Astrocyte of the spinal cord (primary cell): ENCODE data around the gene PDZD2.

Experiments
- DNase-seq: peaks from one replicate; pipeline ENCODE4 v3.0.0; 2011; ENCODE audit warnings: low read depth, low spot score
- H3K4me3 ChIP-seq: 2 replicates; pipeline ENCODE4 v1.5.1; 2011; ENCODE audit warnings: low read depth, mild to moderate bottlenecking, low read length, moderate library complexity
- in situ Hi-C: cut with HindIII; loops from 2 replicates; pipeline ENCODE4 v1.10.0; 2017; ENCODE audit warnings: low sequenced_read_pairs
- TF ChIP-seq, protein P1 (sequence below): IDR thresholded peaks from 2 replicates; pipeline ENCODE4 v1.5.1; 2012; ENCODE audit warnings: low read depth, mild to moderate bottlenecking, low read length, inconsistent platforms

PDZD2 gene

DNA sequence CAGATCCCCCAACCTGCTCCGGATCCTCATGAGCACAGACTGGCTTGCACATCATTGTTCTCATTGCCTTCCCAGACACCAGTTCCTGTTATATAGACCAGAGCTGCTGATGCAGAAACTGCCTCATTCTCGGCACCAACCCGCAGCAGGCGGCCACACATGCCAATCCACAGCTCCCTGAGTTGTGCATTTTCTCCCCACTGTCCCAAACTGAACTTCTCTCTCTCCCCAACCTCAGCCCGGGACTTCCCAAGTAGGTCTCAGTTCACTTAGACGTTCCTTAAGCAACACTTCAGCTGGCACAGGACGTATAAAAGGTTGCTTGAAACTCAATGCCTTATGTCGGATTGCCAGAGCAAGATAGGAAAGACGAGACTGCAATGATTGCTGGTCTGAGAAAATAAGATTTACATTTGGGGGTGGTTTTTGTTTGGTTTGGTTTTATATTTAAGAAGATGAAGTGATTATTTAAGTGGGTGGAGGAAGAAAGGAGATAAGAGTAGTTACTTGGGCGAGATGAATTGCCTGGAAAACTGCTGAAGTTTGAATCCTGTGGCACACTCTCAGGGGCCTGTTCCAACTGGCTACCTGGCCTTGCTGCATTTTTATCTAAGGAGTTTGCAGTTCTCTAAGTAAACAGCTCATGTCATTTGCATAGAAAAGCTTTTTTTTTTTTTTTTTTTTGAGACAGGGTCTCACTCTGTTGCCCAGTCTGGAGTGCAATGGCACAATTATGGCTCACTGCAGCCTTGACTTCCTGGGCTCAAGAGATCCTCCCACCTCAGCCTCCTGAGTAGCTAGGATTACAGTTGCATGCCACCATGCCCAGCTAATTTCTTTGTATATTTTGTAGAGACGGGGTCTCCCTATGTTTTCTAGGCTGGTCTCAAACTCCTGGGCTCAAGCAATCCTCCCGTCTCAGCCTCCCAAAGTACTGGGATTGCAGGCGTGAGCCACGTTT is 379.8 kb downstream of the PDZD2 start:
- no peak for DNase-seq
- H3K4me3 ChIP-seq: no peak overlapping the region
- TF ChIP-seq, protein P1, sequence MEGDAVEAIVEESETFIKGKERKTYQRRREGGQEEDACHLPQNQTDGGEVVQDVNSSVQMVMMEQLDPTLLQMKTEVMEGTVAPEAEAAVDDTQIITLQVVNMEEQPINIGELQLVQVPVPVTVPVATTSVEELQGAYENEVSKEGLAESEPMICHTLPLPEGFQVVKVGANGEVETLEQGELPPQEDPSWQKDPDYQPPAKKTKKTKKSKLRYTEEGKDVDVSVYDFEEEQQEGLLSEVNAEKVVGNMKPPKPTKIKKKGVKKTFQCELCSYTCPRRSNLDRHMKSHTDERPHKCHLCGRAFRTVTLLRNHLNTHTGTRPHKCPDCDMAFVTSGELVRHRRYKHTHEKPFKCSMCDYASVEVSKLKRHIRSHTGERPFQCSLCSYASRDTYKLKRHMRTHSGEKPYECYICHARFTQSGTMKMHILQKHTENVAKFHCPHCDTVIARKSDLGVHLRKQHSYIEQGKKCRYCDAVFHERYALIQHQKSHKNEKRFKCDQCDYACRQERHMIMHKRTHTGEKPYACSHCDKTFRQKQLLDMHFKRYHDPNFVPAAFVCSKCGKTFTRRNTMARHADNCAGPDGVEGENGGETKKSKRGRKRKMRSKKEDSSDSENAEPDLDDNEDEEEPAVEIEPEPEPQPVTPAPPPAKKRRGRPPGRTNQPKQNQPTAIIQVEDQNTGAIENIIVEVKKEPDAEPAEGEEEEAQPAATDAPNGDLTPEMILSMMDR: no peak
- in situ Hi-C loops: no loop called here

DNA sequence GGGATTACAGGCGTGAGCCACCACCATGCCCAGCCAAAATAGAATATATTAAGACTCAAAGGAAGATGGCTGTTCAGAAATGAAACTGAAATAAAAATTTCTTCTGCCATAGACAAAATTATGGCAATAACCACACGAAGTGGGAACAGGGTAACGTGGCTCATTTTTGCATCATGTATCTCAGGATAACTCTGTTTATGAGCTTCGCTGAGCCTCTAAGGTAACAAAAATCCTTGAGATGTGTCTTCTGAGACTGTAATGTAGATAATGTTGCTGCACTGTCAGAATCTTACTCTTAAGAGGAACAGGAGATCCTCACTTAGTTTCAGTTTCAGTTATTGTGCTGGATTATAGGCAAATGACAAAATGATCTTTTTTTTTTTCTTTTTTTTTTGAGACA is 381.3 kb downstream of the PDZD2 start:
- in situ Hi-C loops: no loop called here
- DNase-seq: no peak
- H3K4me3 ChIP-seq: no peak overlapping the region
- TF ChIP-seq, protein P1: no peak

DNA sequence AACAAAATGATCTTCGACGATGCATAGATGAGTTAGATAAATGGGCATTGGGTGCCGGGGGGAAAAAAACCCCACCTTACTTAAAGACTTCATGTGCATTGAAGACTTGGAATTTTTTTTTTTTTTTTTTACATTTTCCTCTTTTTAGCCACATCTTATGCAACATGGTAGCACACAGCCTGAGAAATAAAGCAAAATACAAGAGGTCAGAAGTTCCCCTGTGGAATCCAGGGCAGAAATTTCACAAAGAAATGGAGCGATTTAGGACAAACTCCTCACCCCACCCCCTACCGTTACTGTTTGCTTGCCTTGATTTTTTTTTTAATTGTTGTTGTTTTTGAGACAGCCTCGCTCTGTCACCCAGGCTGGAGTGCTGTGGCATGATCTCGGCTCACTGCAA is 382.0 kb downstream of the PDZD2 start:
- TF ChIP-seq, protein P1: no peak
- in situ Hi-C loops: no loop called here
- DNase-seq: no peak
- H3K4me3 ChIP-seq: no peak overlapping the region

DNA sequence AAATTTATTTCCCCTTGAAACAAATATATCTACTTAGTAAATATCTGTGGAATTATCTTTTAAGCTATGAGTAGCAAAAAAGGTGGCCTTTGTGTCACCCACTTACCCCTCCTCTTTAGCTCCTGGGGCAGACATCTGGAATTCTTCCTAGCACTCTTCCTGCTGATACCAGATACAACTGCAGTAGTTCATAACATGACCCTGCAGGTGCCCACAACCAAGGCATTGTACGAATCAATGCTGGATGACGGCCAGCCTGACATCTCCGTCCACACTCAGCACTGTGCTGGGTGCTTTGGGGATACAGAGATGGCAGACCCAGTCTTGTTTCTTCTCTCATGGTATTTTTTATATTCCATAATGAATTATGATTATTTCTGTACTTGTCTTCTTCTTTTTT is 382.8 kb downstream of the PDZD2 start:
- no peak for DNase-seq
- in situ Hi-C loops: no loop called here
- no peak overlapping the region for H3K4me3 ChIP-seq
- TF ChIP-seq, protein P1: no peak

DNA sequence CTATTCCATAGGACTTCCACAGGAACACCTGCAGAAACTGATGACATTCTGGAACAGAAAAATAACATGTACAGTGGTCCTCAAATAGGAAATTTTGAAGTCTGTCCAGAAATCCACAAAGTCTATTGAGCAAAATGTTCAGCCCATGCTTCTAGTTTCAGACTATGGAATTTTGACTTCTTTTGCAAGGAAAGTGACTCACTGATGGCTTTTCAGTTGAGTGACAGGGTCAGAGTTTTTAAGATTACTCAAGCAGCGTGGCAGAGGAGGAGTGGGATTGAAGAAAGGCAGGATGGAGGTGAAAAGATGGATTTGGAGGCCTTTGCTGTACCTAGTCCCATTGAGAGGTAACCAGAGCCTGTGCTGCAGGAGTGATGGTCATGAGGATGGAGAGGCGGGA is 383.7 kb downstream of the PDZD2 start:
- H3K4me3 ChIP-seq: no peak overlapping the region
- no peak for DNase-seq
- in situ Hi-C loops: no loop called here
- TF ChIP-seq, protein P1: no peak

DNA sequence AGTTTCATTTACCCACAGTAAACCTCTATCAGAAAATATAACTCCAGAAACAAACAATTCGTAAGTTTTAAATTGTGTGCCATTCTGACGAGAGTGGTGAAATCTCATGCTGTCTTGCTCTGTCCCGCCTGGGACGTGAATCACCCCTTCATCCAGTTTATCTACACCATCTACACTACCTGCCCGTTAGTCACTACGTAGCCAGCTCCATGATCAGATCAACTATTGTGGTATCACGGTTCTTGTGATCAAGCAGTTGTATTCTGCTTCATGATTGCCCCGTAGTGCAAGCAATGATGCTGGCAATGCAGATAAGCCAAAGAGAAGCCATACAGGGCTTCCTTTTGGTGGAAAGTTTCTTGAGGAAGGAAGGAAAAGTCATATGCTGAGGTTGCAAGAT is 384.9 kb downstream of the PDZD2 start:
- no peak overlapping the region for H3K4me3 ChIP-seq
- TF ChIP-seq, protein P1: no peak
- in situ Hi-C loops: no loop called here
- no peak for DNase-seq
